Stimulated activated CD8-positive, alpha-beta memory T cell treated with anti-CD3 and anti-CD28 coated beads, Interleukin-15, amount 100 ng/mL, for 48 hours (primary cell): ENCODE measurements around the gene DGUOK.
A peak's percentile ranks its signal among the peaks of the same experiment; 100 is the strongest.

Experiments used
- DNase-seq, 2 donors: peaks; one replicate each; pipeline ENCODE4 v3.0.0-alpha.2; 2020; ENCODE audit warnings: low read depth in 2 of 2

Gene DGUOK

GRCh38 chr2:73998451-73998850, 71.8 kb downstream of the DGUOK start:
- no peak for DNase-seq

- no peak for DNase-seq
Observed at GRCh38 chr2:73998933-73999332, 72.3 kb downstream of the DGUOK start.

- no peak for DNase-seq
Observed at GRCh38 chr2:73999881-74000597, 73.4 kb downstream of the DGUOK start.

GRCh38 chr2:74000666-74001065, 74.0 kb downstream of the DGUOK start:
- DNase-seq, result no peak

GRCh38 chr2:74001121-74001520, 74.4 kb downstream of the DGUOK start:
- DNase-seq, result no peak

GRCh38 chr2:74001781-74002504, 75.3 kb downstream of the DGUOK start:
- no peak for DNase-seq

GRCh38 chr2:74002505-74003421, 76.1 kb downstream of the DGUOK start:
- DNase-seq, result peak; percentile 75 to 78

GRCh38 chr2:74003494-74004211, 77.0 kb downstream of the DGUOK start:
- no peak for DNase-seq

- no peak for DNase-seq
Observed at GRCh38 chr2:74004212-74005182, 77.8 kb downstream of the DGUOK start.

GRCh38 chr2:74005786-74006185, 79.1 kb downstream of the DGUOK start:
- DNase-seq, result no peak

- no peak for DNase-seq
Observed at GRCh38 chr2:74006459-74006858, 79.8 kb downstream of the DGUOK start.

- no peak for DNase-seq
Observed at GRCh38 chr2:74007121-74007520, 80.4 kb downstream of the DGUOK start.

- no peak for DNase-seq
Observed at GRCh38 chr2:74007711-74008110, 81.0 kb downstream of the DGUOK start.
